Stimulated activated CD4-positive, alpha-beta T cell treated with anti-CD3 and anti-CD28 coated beads, Interleukin-4, amount 100 ng/mL, for 24 hours (primary cell): ENCODE data around the gene SUSD1.
"Not testable (repeated sequence)": the region's sequence is repeated elsewhere in the genome, so short reads cannot be mapped to it uniquely, and the experiment has no call there.

Source experiments
- DNase-seq: peaks from one replicate; pipeline ENCODE4 v3.0.0-alpha.2; 2020

The SUSD1 gene

DNA sequence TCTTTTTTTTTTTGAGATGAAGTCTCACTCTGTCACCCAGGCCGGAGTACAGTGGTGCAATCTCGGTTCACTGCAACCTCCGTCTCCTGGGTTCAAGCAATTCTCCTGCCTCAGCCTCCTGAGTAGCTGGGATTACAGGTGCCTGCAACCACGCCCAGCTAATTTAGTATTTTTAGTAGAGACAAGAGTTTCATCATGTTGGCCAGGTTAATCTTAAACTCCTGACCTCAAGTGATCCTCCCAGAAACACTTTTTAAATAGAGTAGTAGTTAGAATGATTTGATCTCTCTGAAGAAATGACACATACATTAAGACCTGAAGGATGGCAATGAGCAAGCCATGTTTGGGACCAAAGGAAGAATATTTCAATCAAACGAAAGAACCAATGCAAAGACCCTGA lies 46.7 kb downstream of the SUSD1 start:
- not testable (repeated sequence) for DNase-seq

DNA sequence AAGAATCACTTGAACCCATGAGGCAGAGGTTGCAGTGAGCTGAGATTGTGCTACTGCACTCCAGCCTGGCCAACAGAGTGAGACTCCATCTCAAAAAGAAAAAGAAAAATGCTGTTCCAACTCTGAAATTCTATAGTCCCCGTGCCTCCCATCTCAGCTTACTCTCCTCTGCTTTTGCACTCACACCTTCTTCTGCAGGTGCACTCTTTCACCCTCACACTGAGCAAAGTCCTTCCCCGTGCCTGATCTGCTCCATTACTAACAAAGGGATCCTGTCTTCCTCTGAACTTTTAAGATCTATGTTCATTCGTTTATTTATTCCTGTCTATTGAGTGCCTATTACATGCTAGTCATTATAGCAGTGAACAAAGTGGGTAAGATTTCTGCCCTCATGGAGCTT lies 47.8 kb downstream of the SUSD1 start:
- no peak for DNase-seq

DNA sequence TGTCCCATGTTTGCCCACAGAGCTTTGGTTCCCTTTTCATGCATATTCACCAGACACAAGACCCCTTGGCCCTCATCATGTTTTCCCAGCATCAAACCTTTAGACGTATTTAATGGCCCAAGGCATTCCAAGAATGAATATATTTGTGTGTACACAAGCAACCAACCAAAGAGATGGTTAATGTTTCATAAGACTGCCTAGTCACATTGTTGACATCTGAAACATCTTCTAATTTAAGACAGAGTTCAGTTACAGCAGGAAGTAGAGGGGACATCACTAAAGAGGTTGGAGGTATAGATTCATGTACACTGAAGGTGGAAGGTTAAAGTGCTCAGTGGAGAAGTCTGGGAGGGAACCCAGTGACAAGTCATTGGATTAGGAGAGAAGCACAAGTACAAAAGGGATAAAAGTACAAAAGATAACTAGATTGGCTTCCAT lies 49.1 kb downstream of the SUSD1 start:
- DNase-seq = no peak

DNA sequence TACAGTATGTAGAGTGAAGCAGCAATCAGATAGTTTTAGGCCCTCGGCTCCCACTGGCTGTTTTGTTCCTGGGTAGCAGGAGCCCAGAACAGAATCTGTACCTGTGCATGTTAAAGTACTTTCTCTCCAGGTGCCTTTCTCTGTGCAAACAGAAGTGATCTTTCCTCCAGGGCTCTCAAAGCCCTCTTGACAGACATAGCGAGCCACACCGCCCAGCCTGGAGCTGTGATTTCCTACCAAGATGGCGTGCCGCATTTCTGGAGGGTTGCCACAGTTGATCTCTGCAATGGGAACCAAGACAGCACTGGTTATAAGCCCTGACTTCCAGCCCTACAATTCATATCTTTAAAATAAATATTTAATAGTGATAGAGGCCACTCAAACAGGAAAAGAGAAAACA lies 50.9 kb downstream of the SUSD1 start:
- DNase-seq = no peak

DNA sequence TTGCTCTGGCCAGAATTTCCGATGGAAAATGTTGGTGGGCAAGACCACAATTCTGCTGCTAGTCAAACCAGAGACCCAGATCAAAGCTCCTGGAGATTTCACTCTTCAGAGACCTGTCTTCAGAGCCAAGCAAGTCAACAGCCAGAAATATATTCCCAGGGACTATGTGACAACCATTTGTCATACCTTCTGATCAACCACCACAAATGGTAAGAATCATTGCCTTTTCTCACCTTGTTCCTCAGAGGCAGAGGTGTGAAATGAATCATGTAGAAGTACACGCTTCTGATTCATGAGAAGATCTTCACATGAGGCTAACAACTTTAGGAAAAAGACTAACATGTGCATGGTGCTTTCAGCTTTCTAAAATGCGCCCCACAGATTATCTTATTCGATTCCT lies 53.5 kb downstream of the SUSD1 start:
- DNase-seq = no peak

DNA sequence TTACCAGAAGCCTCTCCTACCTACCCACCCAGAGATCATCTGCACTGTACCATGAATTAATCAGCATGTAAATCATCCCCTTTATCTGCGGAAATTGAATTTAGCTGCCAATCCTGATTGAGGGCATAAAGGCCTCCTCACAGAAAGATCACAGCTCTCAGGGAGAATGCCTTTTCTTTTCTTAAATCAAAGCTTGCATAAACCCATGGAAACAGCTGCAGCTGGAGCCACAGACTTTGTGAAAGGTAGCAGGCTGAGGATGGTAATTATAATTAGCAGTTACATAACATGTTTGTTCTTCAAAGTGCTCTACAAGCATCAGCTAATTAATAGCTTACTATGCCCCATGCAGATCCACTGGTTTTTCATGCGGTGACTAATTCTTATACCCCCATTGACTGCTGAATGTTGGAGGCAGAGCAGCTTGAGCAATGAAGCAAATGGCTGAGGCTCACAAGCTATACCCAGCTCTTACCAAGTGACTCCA lies 54.6 kb downstream of the SUSD1 start:
- no peak for DNase-seq

DNA sequence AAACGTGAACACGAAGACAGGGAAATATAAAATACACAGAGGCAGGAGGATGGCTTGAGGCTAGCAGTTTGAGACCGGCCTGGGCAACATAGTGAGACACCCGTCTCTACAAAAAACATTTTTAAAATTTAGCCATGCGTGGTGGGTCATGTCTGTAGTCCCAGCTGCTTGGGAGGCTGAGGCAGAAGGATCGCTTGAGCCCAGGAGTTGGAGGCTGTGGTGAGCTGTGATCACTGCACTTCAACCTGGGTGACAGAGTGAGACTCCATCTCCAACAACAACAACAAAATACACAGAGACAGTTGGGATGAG lies 55.1 kb downstream of the SUSD1 start:
- no peak for DNase-seq

DNA sequence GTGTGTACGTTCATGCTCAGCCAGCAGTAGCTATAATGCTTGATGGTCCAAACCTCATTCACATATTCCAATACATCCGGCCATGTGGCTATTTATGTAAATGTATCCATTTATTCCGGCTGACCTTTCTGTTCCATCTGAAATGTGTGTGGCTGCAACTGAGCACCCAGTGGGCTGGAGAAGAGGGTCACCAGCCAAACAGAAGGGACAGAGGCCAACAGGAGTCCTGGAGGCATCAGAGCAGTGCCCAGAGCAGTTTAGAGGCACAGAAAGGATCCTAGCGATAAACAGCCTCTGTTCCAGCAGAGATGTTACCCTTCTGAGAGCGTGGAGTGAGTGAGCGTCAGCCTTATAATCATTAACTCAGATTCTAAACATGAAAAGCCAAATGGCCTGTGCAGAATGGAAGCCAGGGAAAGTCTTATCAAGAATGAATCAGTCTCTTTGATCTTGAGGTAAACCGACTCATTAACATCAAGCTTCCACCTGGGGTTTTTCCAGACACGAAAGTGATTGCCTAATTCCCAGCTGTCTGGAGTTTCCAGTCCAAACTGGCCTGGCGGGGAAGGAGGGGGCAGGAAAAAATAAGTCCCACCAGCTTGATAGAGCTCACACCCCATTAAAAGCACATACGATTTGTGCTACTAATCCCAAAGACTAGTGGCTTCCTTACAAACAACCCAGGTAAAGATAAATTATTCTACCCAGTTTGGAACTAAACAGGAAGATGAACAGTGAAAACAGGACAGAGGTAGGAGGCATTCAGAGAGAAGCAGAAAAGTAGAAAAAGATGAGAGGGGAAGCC lies 55.7 kb downstream of the SUSD1 start:
- no peak for DNase-seq

DNA sequence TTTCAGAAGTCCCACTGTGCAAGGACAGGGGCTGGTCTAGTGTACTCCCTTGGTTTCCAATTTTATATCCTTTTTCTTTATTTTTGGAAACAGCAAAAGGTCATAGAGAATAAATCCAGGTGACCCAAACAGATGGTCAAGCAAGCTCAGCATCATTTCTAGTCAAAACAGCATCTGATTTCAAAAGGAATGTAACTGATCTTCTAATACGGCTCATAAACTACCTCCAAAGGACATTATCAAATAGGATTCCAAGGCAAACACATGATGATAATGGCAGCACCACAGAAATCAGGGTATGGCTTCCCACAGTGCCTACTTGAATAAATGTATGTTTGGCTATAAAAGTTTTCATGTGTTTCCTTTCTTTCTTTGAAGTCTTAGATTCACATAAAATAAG lies 57.1 kb downstream of the SUSD1 start:
- DNase-seq = no peak

DNA sequence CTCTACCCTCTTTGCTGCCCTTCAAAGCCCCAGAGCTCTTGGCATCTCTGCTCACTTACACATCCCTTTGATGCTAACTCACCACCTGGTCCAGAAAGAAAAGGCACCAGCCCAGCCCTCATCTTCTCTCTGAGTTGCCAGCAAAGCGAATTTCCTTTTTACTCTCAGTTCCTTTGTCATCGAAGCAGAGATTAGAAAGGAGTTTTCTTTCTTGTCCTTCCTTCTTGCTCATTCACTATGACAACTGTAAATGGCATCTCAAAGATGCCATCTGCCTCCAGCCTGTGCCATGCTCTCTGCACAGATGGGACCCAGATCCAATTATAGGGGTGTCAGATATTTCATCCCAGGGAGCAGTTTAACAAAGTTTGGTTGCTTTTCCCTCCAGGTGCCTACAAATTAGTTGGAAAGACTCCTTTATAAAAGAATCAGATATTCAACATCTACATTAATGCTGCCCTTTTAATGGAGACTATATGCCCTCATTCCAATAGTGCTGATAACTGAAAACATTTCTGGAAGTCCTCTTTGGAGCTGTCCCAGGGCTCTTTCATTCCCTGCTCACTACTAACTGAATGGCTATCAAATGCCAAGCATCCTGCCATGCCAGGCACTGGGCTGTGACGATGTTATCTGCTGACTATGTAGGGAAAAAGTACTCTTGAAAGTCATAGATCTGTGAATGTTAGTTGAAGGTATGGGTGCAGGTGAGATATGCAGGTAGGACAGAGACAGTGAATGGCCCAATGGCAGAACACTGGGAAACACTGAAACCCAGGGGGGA lies 58.9 kb downstream of the SUSD1 start:
- DNase-seq = no peak

DNA sequence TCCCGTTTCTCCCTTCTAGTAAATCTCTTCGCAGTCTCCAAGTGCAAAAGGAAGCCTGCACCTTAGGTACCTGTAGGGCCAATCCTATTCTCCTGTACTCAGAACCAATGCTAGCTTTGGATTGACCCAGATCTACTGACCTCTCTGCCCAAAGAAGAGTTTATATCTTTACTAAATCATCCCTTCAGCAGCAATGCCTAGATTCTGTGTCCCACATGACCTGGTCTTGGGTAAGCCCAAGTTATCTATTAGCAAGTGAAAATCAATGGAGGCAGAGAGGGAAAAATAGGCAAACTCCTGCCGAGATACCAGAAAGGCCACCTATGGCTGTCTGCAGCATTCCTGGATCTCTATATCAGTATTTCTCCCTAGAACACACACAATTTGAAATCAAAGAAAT lies 60.0 kb downstream of the SUSD1 start:
- no peak for DNase-seq

DNA sequence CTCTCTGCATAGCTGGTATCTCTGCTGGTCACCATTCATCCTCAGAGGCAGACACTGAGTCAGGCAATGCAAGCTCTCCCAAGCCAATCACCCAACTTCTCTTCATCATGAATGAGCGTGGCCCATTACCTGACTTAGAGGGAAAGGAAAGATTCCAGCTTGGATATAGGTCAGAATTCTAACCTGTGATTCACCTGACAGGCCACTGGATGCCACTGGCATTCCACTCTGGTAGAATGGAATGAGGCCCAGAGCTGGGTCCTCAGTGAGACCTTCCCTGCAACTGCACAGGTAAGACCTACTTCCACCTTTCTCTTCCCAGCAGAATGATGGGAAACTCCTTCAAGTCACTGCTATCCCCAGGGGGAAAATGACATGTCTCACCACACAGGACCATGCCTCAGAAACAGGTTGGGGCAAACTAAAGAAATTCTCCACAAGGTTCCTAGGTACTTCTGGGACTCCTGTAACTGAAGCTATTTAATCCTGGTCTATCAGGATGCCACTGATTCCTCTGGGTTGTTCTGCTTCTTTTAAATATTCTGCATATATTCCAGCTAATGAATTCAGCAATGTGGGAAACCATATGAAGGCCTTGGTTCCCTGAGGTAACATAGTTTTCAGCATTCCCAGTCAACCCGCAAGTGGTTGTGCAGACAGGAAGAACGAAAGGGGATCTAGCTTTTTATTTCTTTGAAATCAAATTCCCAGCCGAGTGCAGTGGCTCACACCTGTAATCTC lies 62.0 kb downstream of the SUSD1 start:
- peak; percentile 12 for DNase-seq

DNA sequence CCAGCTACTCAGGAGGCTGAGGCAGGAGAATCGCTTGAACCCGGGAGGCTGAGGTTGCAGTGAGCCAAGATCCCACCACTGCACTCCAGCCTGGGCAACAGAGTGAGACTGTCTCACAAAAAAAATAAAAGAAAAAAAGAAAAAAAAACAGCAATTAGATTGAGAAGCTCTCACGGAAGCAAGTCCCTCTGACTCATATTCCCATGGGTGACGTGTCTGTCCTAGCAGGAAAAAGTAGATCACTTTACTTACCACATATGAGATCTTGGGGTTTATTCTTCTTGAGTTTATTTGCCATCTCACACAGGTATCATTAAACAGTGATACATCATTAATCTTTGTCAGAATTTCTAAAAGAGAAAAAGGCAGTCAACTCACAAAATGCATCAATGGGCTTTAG lies 62.6 kb downstream of the SUSD1 start:
- DNase-seq = no peak

DNA sequence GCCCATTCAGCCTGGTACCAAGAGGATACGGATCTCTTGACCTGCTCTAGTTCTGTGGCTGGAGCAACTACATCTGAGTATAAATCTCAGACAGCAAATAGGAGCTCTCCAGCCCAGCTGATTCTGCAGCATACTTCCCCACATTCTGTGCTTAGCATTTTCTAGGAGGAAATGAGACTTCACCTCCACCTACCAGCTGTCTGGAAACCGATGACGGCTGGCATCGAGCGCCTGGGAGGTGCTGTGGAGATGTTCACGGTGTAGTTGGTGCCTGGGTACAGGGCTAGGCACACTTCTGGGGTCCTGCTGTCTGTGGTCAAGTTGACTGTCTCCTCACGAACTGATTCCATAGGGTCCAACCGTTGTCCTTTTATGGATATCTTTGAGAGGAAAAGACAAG lies 63.6 kb downstream of the SUSD1 start:
- DNase-seq = no peak

DNA sequence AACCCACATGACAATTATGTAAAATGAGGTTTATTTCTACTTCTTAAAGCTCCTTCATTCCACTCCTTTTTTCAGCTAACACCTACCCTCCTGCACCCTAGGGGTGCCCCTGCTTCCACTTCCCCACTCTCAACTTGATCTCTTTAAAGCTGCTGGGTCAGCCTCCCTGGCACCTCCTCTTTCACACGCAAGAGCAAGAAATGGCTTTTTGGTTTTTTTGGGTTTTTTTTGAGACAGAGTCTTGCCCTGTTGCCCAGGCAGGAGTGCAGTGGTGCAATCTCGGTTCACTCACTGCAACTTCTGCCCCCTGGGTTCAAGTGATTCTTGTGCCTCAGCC lies 64.4 kb downstream of the SUSD1 start:
- DNase-seq = no peak

DNA sequence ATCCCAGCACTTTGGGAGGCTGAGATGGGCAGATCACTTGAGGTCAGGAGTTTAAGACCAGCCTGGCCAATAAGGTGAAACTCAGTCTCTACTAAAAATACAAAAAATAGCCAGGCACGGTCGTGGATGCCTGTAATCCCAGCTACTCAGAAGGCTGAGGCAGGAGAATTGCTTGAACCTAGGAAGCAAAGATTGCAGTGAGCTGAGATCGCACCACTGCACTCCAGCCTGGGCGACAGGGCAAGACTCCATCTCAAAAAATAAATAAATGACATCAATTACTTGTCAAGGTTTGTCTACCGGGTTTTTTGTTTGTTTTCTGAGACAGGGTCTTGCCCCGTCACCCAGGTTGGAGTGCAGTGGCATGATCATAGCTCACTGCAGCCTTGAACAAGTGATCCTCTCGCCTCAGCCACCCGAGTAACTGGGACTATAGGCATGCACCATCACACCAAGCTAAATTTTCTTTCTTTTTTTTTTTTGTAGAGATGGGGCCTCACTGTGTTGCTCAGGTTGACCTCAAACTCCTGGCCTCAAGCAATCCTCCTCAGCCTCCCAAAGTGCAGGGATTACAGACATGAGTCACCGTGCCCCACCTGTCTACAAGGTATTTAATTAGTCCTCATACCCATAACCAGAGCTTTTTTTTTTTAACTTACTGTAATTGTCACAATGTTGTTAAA lies 64.9 kb downstream of the SUSD1 start:
- no peak for DNase-seq

DNA sequence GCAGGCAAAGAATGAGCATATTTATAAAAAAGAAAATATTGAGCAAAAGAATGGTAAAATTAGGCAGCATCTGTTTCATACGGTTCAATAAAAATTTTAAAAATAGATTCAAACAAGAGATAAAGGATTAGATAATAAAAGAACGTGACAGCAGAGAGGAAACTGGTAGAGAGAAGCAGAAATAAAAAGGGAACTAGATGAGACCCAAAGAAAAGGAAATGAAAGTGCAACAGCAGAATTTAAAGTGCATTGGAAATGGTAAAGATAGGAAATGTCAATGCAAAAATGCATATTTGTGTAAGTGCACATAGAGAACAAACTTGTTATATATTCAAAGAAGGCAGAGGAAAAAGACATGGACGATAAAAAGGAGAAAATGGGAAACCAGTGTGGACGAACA lies 70.2 kb downstream of the SUSD1 start:
- no peak for DNase-seq

DNA sequence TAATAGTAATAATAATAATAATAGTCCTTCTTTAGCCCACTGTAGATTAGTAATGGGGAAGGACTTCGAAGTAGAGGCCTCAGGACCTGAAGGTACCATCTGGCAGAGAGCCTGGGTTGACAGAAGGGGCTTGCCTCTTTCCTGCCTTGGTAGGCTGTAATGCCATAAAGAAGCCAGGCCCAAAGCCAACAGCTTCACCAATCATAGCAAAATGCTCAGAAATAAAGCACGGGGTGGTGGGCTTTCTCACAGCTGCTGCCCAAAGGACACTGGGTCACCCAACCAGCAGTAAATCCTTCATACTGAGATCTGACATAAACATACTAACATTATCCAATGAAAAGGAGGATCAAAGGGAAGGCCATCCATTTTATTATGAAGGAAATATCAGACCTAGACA lies 70.7 kb downstream of the SUSD1 start:
- DNase-seq = no peak

DNA sequence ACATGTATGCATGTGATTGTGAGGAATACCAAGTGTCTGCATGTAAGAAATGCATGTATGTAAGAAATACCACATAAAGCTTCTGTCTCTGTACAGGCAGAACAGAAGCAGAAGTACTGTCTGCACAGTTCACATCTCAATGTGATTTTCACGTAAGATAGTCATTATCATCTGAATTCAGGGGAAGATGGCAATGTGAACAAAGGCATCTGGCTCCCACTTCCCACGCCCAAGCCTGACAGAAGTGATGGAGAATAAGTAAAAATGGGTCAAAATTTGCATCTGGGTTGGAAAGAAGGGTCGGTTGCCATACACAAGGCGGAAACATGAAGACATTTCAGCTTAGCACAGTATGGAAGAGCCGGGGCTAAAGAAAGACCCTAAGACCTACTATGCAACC lies 71.7 kb downstream of the SUSD1 start:
- DNase-seq = no peak

DNA sequence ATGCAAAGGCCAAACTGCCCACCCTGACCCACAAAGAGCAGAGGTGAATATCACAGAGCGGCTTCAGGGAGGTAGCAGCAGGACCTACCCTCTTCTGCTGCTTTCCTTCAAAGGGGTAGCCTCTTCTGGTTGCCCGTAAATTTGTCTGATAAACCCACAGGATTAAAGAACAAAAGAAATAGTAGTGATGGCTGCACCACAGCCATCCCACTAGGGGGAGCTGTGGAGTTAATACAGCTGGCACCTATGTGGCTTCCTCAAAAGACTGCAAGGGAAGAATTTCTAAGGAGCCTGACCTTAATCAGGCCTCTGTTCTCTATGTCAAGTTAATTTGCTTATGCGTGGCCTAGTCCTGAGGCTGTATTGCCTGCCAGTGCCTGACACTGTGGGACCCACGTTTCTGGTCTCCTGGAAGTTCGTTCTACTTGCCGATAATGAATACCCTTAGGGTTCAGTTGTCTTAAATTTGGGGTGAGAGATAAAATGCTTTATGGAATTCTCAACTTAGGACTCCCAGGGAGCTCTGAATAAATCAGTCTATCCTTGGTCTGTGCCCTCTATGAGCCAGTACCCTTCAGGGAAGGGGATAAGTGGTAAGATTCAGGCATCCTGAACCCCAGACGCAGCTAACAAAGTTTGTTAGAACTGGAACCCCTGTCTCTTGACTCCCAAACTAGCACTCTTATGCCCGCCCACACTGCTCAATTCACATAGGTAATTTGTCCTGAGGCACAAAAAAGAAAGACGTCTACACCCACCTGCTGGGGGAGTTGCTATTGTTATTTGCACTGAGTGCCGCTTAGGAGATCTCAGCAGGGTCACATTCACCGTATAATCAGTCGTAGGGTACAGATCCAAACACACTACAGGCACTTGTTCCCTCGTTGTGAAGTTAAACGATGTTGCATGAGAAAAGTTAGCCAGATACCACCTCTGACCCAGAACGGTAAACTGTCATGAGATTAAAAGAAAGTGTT lies 77.1 kb downstream of the SUSD1 start:
- peak; percentile 76 for DNase-seq

DNA sequence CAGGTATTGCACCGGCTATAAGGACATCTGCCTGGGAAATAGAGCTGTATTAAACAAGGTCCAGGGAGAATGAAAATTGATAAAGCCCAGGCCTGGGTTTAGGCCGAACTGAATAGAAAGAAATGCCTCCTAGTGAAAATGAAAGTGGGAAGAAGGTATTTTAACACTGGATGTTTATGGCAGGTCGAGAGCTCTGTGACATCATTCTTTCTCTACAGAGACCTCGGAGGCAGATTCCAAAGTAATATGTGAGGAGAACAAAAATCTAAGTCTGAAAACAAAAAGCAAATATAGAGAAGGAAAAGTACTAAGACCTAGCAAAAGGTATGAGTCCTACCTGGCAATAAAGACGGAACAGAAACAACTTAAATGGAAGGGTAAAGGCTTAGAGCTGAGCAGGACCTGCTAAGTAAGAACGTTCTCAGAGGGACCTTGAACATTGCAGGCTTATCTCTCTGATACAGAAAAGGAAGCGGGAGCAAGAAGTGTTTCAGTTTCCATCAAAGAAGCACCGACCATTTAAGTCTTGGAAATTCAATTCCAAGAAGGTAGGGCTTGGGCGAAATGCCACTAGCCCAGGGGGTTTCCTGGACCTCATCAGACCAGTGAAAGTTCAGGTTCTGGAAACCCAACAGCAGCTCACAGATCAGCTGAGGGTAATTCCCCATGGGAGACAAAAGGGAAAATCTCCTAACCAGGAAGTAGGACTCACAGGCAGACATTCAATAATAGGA lies 80.0 kb downstream of the SUSD1 start:
- no peak for DNase-seq
